22Rv1 (cell line): ENCODE measurements around the gene TRMT11.

ENCODE experiments used
- ZFX ChIP-seq: fragments of 450-650 bp; IDR thresholded peaks from 2 replicates; pipeline ENCODE4 v1.6.1; 2017; ENCODE audit warnings: antibody characterized with exemption, borderline replicate concordance
- TF ChIP-seq, protein P1 (sequence below): fragments of 450-650 bp; IDR thresholded peaks from 2 replicates; pipeline ENCODE4 v1.5.1; 2017; ENCODE audit warnings: mild to moderate bottlenecking

GRCh38 chr6:126041516-126041915, 55.2 kb downstream of the TRMT11 start:
- TF ChIP-seq, protein P1, sequence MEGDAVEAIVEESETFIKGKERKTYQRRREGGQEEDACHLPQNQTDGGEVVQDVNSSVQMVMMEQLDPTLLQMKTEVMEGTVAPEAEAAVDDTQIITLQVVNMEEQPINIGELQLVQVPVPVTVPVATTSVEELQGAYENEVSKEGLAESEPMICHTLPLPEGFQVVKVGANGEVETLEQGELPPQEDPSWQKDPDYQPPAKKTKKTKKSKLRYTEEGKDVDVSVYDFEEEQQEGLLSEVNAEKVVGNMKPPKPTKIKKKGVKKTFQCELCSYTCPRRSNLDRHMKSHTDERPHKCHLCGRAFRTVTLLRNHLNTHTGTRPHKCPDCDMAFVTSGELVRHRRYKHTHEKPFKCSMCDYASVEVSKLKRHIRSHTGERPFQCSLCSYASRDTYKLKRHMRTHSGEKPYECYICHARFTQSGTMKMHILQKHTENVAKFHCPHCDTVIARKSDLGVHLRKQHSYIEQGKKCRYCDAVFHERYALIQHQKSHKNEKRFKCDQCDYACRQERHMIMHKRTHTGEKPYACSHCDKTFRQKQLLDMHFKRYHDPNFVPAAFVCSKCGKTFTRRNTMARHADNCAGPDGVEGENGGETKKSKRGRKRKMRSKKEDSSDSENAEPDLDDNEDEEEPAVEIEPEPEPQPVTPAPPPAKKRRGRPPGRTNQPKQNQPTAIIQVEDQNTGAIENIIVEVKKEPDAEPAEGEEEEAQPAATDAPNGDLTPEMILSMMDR = no peak
- TF ChIP-seq ZFX = no peak
